ENCODE data around the gene CD81.

DNA sequence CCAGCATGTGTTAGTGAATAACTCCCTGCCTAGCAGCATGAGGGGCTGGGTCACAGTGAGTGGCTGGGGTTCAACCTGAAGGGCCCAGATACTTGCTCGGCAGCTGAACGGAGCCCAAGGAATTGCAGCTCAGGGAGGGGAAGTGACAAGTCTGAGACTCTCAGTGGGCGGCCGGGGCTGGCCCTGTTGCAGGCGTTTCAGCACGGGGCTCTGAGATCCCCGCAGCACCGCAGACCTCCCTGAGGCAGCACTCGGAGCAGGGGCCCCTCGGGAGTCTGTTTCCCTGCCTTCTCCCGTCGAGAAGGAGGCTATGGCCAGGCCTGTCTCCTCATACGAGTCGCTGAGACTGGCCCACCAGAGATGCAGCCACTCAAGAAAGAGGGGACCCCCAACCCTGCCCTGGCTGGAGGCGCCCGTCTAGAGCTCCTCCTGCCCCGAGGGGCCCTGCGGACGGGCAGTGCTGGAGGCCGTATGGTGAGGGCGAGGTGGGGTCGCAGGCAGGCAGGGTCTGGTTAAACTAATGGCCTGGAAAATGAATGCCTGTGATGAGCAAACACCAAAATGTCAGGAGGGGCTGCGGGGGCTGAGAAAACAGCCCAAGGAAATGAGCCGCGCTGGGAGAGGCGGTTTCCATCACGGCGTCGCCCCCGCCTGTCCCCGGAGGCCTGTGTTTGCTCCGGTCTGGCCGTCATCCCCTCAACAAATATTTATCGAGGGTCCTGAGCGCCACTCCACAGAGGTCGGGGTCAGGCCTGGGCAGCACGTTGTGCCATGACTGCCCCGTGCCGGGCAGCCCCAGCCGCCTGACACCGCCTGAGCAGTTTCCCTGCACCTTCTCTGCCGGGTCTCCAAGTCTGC is 32.7 kb downstream of the CD81 start:
- TF ChIP-seq, protein P1, sequence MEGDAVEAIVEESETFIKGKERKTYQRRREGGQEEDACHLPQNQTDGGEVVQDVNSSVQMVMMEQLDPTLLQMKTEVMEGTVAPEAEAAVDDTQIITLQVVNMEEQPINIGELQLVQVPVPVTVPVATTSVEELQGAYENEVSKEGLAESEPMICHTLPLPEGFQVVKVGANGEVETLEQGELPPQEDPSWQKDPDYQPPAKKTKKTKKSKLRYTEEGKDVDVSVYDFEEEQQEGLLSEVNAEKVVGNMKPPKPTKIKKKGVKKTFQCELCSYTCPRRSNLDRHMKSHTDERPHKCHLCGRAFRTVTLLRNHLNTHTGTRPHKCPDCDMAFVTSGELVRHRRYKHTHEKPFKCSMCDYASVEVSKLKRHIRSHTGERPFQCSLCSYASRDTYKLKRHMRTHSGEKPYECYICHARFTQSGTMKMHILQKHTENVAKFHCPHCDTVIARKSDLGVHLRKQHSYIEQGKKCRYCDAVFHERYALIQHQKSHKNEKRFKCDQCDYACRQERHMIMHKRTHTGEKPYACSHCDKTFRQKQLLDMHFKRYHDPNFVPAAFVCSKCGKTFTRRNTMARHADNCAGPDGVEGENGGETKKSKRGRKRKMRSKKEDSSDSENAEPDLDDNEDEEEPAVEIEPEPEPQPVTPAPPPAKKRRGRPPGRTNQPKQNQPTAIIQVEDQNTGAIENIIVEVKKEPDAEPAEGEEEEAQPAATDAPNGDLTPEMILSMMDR (IDR thresholded peaks at IDR 0.05; ENCODE audit: low read depth, low read length), result no peak
- no peak for TF ChIP-seq EZH2phosphoT487 (IDR thresholded peaks at IDR 0.05; ENCODE audit: low read depth)
